Upper lobe of left lung (tissue), 6 donors: ENCODE measurements around the gene MBNL2. TPM values are rescaled to one million over a fixed set of nuclear protein-coding genes. Genes with fewer than 3 reads are reported as not detected.
"Not testable (repeated sequence)": the region's sequence is repeated elsewhere in the genome, so short reads cannot be mapped to it uniquely, and the experiment has no call there.

Experiments used
- ATAC-seq, 2 donors: fragments of 200-7000 bp; cut with Tn5 transposase; one replicate each; pipeline ENCODE4 v1.9.1; 2022; ENCODE audit warnings: mild to moderate bottlenecking in 2 of 2, moderate library complexity in 2 of 2; ENCODE audit not compliant: low FRiP score in 2 of 2
- DNase-seq, 2 donors: peaks; one replicate each; pipeline ENCODE4 v3.0.0-alpha.2; 2019 to 2020
- H3K27ac ChIP-seq, 4 donors: fragments of 200-600 bp; sonication (generic); one replicate each; pipeline ENCODE4 v1.5.1; 2016 to 2019
- H3K27me3 ChIP-seq, 4 donors: fragments of 200-600 bp; sonication (generic); one replicate each; pipeline ENCODE4 v1.5.1; 2017 to 2019
- H3K36me3 ChIP-seq, 4 donors: fragments of 200-600 bp; sonication (generic); one replicate each; pipeline ENCODE4 v1.5.1; 2016 to 2019
- H3K4me1 ChIP-seq, 4 donors: fragments of 200-600 bp; sonication (generic); one replicate each; pipeline ENCODE4 v1.5.1; 2018 to 2019
- H3K4me3 ChIP-seq, 4 donors: fragments of 200-600 bp; sonication (generic); one replicate each; pipeline ENCODE4 v1.5.1; 2017 to 2019; ENCODE audit warnings: mild to moderate bottlenecking in 2 of 4, moderate library complexity in 1 of 4
- H3K9me3 ChIP-seq, 4 donors: fragments of 200-600 bp; sonication (generic); one replicate each; pipeline ENCODE4 v1.5.1; 2018 to 2019
- CTCF ChIP-seq, 6 experiments: fragments of 450-650 bp in 4 of 6; fragments of 200-600 bp in 2 of 6; sonication (generic) in 2 of 6; IDR thresholded peaks; one replicate each; pipeline ENCODE4 v1.5.1; 2016 to 2019; ENCODE audit warnings: antibody characterized with exemption in 6 of 6
- EP300 ChIP-seq, 4 donors: sonication (generic); formaldehyde crosslinking; IDR thresholded peaks; one replicate each; pipeline ENCODE4 v1.5.1; 2017; ENCODE audit warnings: antibody characterized with exemption in 4 of 4, control low read depth in 2 of 4
- POLR2A ChIP-seq, 4 donors: fragments of 450-650 bp; IDR thresholded peaks; one replicate each; pipeline ENCODE4 v1.5.1; 2016 to 2017; ENCODE audit warnings: antibody characterized with exemption in 4 of 4, mild to moderate bottlenecking in 2 of 4
- POLR2AphosphoS5 ChIP-seq, 2 donors: sonication (generic); formaldehyde crosslinking; IDR thresholded peaks; one replicate each; pipeline ENCODE4 v1.5.1; 2017; ENCODE audit warnings: antibody characterized with exemption in 2 of 2
- WGBS, 2 donors: methylation state at CpG; one replicate each; pipeline ENCODE4 v1.1.5; 2017 to 2018; 5-methylcytosine and 5-hydroxymethylcytosine counted together
- total RNA-seq, 6 donors: library from RNA; depleted of rRNA in 4 of 6; stranded (reverse); fragments of >200 nt in 4 of 6; gene quantifications; one replicate each; pipeline versions ENCODE4 v1.1.0 to v1.2.1, GENCODE V29; 2016 to 2021
- donor health status: DM: no; HTN: no; CAD: no; lungs with moderate emphysema.
- donor health status: DM: no; HTN: yes; CAD: no; lungs with severe emphysema.

The MBNL2 gene
- total RNA-seq, 6 donors from 2014 or later = 40.9 to 78.4 (median 51.3) TPM

GRCh38 chr13:97205465-97205864 lies 16.7 kb upstream of the MBNL2 start:
- TF ChIP-seq EP300 (IDR thresholded peaks at IDR 0.05) = no peak
- no peak for TF ChIP-seq POLR2AphosphoS5 (IDR thresholded peaks at IDR 0.05)
- no peak for TF ChIP-seq CTCF (IDR thresholded peaks at IDR 0.05)
- no peak for TF ChIP-seq POLR2A (IDR thresholded peaks at IDR 0.05)
- WGBS, 2 donors = 64 to 68% methylated on average over 1 of the region's 1 CpG
- peaks cover 0 to 4% (median 0%) of the 10 kb centered on the region in 4 donors for H3K4me1 ChIP-seq
- no peaks in the 10 kb centered on the region for H3K9me3 ChIP-seq
- no peak overlapping the region for H3K27ac ChIP-seq
- no peaks in the 10 kb centered on the region for H3K36me3 ChIP-seq
- ATAC-seq (no peak), DNase-seq (no peak)
- H3K4me3 ChIP-seq = no peak overlapping the region
- no peaks in the 10 kb centered on the region for H3K27me3 ChIP-seq

- TF ChIP-seq CTCF (IDR thresholded peaks at IDR 0.05) = no peak
- no peak for TF ChIP-seq POLR2AphosphoS5 (IDR thresholded peaks at IDR 0.05)
- no peak for TF ChIP-seq EP300 (IDR thresholded peaks at IDR 0.05)
- no peak for TF ChIP-seq POLR2A (IDR thresholded peaks at IDR 0.05)
- Histone ChIP-seq H3K36me3 (no peaks in the 10 kb centered on the region), H3K9me3 (no peaks in the 10 kb centered on the region), H3K4me3 (no peak overlapping the region), H3K4me1 (peaks cover 0 to 4% (median 0%) of the 10 kb centered on the region in 4 donors), H3K27ac (no peak overlapping the region), H3K27me3 (no peaks in the 10 kb centered on the region)
- ATAC-seq (no peak), DNase-seq (no peak)
- 39 to 53% methylated on average over 3 of the region's 3 CpGs for WGBS, 2 donors
Measured at GRCh38 chr13:97205982-97206381, 16.2 kb upstream of the MBNL2 start.

- ATAC-seq, H3K27ac ChIP-seq, H3K4me1 ChIP-seq, H3K9me3 ChIP-seq, H3K4me3 ChIP-seq, H3K36me3 ChIP-seq, DNase-seq, H3K27me3 ChIP-seq: not testable (repeated sequence)
- 82 to 93% methylated on average over 3 of the region's 3 CpGs for WGBS, 2 donors
Measured at GRCh38 chr13:97207252-97207651, 14.9 kb upstream of the MBNL2 start.

GRCh38 chr13:97211300-97211699 lies 10.8 kb upstream of the MBNL2 start:
- no peak for ATAC-seq
- Histone ChIP-seq H3K4me1 (peaks cover 0 to 5% (median 2%) of the 10 kb centered on the region in 4 donors), H3K27ac (no peak overlapping the region), H3K4me3 (no peak overlapping the region), H3K27me3 (no peaks in the 10 kb centered on the region), H3K36me3 (no peaks in the 10 kb centered on the region), H3K9me3 (no peaks in the 10 kb centered on the region)
- WGBS, 2 donors = 82 to 96% methylated on average over 1 of the region's 1 CpG
- DNase-seq = no peak
- TF ChIP-seq EP300 (IDR thresholded peaks at IDR 0.05) (no peak), CTCF (IDR thresholded peaks at IDR 0.05) (no peak), POLR2A (IDR thresholded peaks at IDR 0.05) (no peak), POLR2AphosphoS5 (IDR thresholded peaks at IDR 0.05) (no peak)

- Histone ChIP-seq H3K36me3 (no peaks in the 10 kb centered on the region), H3K27ac (no peak overlapping the region), H3K27me3 (no peaks in the 10 kb centered on the region), H3K4me1 (peaks cover 0 to 5% (median 2%) of the 10 kb centered on the region in 4 donors), H3K9me3 (no peaks in the 10 kb centered on the region), H3K4me3 (no peak overlapping the region)
- TF ChIP-seq POLR2A (IDR thresholded peaks at IDR 0.05) = no peak
- TF ChIP-seq CTCF (IDR thresholded peaks at IDR 0.05) = no peak
- TF ChIP-seq POLR2AphosphoS5 (IDR thresholded peaks at IDR 0.05) = no peak
- TF ChIP-seq EP300 (IDR thresholded peaks at IDR 0.05) = no peak
- DNase-seq = no peak
- 83 to 84% methylated on average over 4 of the region's 4 CpGs for whole genome bisulfite sequencing, 2 donors
- no peak for ATAC-seq
Measured at GRCh38 chr13:97212004-97212403, 10.1 kb upstream of the MBNL2 start.
